A673 (cell line): ENCODE data around the gene GLDC. TPM values are rescaled to one million over a fixed set of nuclear protein-coding genes. Genes with fewer than 3 reads are reported as not detected.
"Not testable (repeated sequence)": the region's sequence is repeated elsewhere in the genome, so short reads cannot be mapped to it uniquely, and the experiment has no call there.

Source experiments
- BruUV-seq: library from RNA; stranded (reverse); fragments of 400-500 nt; replicated peaks from 2 replicates; lab custom pipeline; 2021; lab: Mats Ljungman, UMichigan
- CTCF ChIA-PET: fragments of 300-600 bp; sonication (Branson Sonifier 250); formaldehyde crosslinking; loops from one replicate; lab custom pipeline; 2022; ENCODE audit warnings: antibody characterized with exemption; lab: Charles Lee
- POLR2A ChIA-PET: fragments of 300-600 bp; sonication (Branson Sonifier 250); formaldehyde crosslinking; loops from one replicate; lab custom pipeline; 2022; ENCODE audit warnings: antibody characterized with exemption; ENCODE audit not compliant: low non-redundant PET; lab: Charles Lee
- DNase-seq: peaks from one replicate; pipeline ENCODE4 v3.0.0-alpha.2; 2015; ENCODE audit warnings: low spot score
- H3K27ac ChIP-seq: fragments of 200-600 bp; sonication (generic); 2 replicates; pipeline ENCODE4 v1.5.1; 2016; ENCODE audit warnings: mixed run types, low read depth, mild to moderate bottlenecking, mixed read lengths, antibody characterized with exemption, low read length; ENCODE audit not compliant: poor library complexity, severe bottlenecking
- H3K27me3 ChIP-seq: fragments of 200-600 bp; sonication (generic); replicated peaks from 2 replicates; pipeline ENCODE4 v1.6.1; 2017; ENCODE audit warnings: mixed run types, low read depth, mild to moderate bottlenecking, mixed read lengths, antibody characterized with exemption, low read length; ENCODE audit not compliant: insufficient read depth, poor library complexity
- H3K36me3 ChIP-seq: fragments of 200-600 bp; sonication (generic); 2 replicates; pipeline ENCODE4 v1.6.1; 2016; ENCODE audit warnings: mixed run types, mild to moderate bottlenecking, mixed read lengths, antibody characterized with exemption, low read length; ENCODE audit not compliant: insufficient read depth, poor library complexity, severe bottlenecking
- H3K4me1 ChIP-seq: fragments of 200-600 bp; sonication (generic); 2 replicates; pipeline ENCODE4 v1.6.1; 2017; ENCODE audit warnings: mixed run types, mild to moderate bottlenecking, mixed read lengths, antibody characterized with exemption, low read length; ENCODE audit not compliant: insufficient read depth, poor library complexity, severe bottlenecking
- H3K4me3 ChIP-seq: fragments of 200-600 bp; sonication (generic); 2 replicates; pipeline ENCODE4 v1.5.1; 2016; ENCODE audit warnings: low read depth, mixed run types, mild to moderate bottlenecking, mixed read lengths, low read length; ENCODE audit not compliant: poor library complexity, severe bottlenecking
- H3K9me3 ChIP-seq: fragments of 200-600 bp; sonication (generic); 2 replicates; pipeline ENCODE4 v1.6.1; 2016; ENCODE audit warnings: mixed run types, low read depth, mild to moderate bottlenecking, mixed read lengths, antibody characterized with exemption, low read length; ENCODE audit not compliant: poor library complexity, severe bottlenecking
- EZH2 ChIP-seq: fragments of 200-600 bp; sonication (generic); IDR thresholded peaks from 2 replicates; pipeline ENCODE4 v1.6.1; 2017; ENCODE audit warnings: borderline replicate concordance, low read depth, mild to moderate bottlenecking, mixed read lengths, antibody characterized with exemption, low read length; ENCODE audit not compliant: poor library complexity, severe bottlenecking
- intact Hi-C: fragments of 100-400 bp; cut with micrococcal nuclease; formaldehyde crosslinking; loops from one replicate; pipeline ENCODE4 v1.10.0; 2022; ENCODE audit not compliant: unreplicated experiment
- total RNA-seq: library from RNA; stranded (reverse); gene quantifications from 2 replicates; pipeline ENCODE4 v1.2.3, GENCODE V29; 2021
- TF ChIP-seq, protein P1 (sequence below): fragments of 300-800, 200-600 bp; sonication (generic); conservative IDR thresholded peaks from 2 replicates; pipeline ENCODE4 v1.5.1; 2017; ENCODE audit warnings: low read depth, mild to moderate bottlenecking, antibody characterized with exemption, low read length, moderate library complexity, mixed read lengths

Gene GLDC
- total RNA-seq, 1 experiment from 2014 or later = 0.32 TPM

DNA sequence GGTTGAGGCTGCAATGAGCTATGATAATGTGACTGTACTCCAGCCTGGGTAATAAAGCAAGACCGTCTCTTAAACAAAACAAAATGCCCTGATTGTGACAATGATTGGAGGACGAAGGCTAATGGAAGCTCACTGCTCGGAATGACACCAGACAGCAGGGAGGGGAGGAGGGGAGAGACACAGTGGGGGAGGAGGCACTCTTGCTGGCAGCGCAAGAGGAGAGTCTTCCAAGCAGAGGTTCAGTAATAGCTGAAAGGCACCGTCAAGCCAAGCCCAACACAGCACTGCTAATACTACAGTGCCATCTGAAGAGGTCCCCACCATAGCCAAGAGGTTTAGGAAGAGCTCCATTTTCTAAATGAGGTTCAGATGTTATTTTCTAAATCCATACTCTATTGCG is 102.3 kb downstream of the GLDC start:
- intact Hi-C loops = no loop called here
- no peak overlapping the region for H3K27ac ChIP-seq
- no peaks in the 10 kb centered on the region for H3K9me3 ChIP-seq
- ChIA-PET CTCF (no interaction called here), POLR2A (no interaction called here)
- H3K4me1 ChIP-seq = no peaks in the 10 kb centered on the region
- no peaks in the 10 kb centered on the region for H3K36me3 ChIP-seq
- no peak for DNase-seq
- no TSS peak for BruUV-seq
- H3K27me3 ChIP-seq = no peaks in the 10 kb centered on the region
- no peak overlapping the region for H3K4me3 ChIP-seq
- TF ChIP-seq, protein P1, sequence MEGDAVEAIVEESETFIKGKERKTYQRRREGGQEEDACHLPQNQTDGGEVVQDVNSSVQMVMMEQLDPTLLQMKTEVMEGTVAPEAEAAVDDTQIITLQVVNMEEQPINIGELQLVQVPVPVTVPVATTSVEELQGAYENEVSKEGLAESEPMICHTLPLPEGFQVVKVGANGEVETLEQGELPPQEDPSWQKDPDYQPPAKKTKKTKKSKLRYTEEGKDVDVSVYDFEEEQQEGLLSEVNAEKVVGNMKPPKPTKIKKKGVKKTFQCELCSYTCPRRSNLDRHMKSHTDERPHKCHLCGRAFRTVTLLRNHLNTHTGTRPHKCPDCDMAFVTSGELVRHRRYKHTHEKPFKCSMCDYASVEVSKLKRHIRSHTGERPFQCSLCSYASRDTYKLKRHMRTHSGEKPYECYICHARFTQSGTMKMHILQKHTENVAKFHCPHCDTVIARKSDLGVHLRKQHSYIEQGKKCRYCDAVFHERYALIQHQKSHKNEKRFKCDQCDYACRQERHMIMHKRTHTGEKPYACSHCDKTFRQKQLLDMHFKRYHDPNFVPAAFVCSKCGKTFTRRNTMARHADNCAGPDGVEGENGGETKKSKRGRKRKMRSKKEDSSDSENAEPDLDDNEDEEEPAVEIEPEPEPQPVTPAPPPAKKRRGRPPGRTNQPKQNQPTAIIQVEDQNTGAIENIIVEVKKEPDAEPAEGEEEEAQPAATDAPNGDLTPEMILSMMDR = no peak
- TF ChIP-seq EZH2 = no peak

DNA sequence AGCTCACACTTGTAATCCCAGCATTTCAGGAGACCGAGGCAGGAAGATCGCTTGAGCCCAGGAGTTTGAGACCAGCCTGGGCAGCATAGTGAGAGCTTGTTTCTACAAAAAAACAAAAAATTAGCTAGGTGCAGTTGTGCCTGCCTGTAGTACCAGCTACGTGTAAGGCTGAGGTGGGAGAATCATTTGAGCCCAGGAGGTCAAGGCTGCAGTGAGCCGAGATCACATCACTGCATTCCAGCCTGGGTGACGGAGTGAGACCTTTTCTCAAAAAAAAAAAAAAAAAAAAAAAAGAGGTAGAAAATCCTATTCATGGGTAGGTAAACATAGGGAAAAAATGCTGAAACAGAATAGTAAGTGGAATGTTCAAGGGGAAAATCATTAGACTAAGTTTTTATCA is 102.9 kb downstream of the GLDC start:
- CTCF ChIA-PET, POLR2A ChIA-PET, DNase-seq, BruUV-seq, H3K36me3 ChIP-seq, H3K4me3 ChIP-seq, H3K27ac ChIP-seq, intact Hi-C loops, H3K4me1 ChIP-seq, H3K9me3 ChIP-seq, H3K27me3 ChIP-seq: not testable (repeated sequence)

DNA sequence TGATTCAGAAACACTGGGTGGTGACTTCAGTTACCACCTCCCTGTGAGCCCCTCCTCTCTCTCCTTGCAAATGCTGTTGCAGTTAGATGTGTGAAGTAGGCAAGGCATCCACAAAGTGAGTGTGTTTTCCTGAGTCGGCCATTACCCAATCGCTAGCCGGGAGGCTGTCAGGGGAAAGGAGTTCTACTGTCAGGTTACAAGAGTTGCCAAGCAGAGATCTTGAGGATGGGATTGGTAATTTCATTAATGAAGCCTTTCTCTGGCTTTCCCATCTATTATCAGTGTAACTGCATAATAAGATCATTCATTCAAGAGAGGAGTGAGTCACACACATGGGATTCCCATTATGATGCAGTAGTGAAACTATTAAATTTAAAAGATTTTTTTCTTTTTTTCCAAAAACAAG is 106.9 kb downstream of the GLDC start:
- TF ChIP-seq, protein P1 = no peak
- TF ChIP-seq EZH2 = no peak
- ChIA-PET CTCF (no interaction called here), POLR2A (no interaction called here)
- Histone ChIP-seq H3K9me3 (no peaks in the 10 kb centered on the region), H3K27ac (no peak overlapping the region), H3K36me3 (no peaks in the 10 kb centered on the region), H3K4me3 (no peak overlapping the region), H3K4me1 (no peaks in the 10 kb centered on the region), H3K27me3 (no peaks in the 10 kb centered on the region)
- no TSS peak for BruUV-seq
- intact Hi-C loops = no loop called here
- no peak for DNase-seq

DNA sequence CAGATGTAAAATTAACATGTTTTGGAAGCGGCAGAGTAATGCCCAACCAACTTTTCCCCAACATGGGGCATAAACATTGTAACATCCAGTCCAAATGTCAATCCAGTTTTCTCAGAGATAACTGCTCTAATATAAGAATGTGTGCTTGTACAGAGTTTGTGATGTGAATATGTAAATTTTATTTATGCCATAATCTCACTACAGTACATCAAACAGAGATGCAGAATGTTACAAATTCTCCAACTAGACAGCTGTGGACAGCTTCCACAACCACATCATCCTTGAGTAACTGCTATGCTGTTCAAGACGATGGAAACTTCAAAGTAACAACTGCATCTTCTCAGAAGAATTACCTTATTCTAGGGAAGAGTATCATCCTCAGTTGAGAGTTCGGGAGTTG is 109.9 kb downstream of the GLDC start:
- no peaks in the 10 kb centered on the region for H3K36me3 ChIP-seq
- no peak overlapping the region for H3K27ac ChIP-seq
- no peaks in the 10 kb centered on the region for H3K4me1 ChIP-seq
- POLR2A ChIA-PET = no interaction called here
- TF ChIP-seq EZH2 = no peak
- no peaks in the 10 kb centered on the region for H3K9me3 ChIP-seq
- no TSS peak for BruUV-seq
- no peak overlapping the region for H3K4me3 ChIP-seq
- intact Hi-C loops = no loop called here
- no peaks in the 10 kb centered on the region for H3K27me3 ChIP-seq
- no peak for DNase-seq
- CTCF ChIA-PET = no interaction called here
